A673 (cell line): Measurements from ENCODE around the gene ETF1. TPM values are rescaled to one million over a fixed set of nuclear protein-coding genes. Genes with fewer than 3 reads are reported as not detected.

ENCODE experiments used
- BruUV-seq: library from RNA; stranded (reverse); fragments of 400-500 nt; replicated peaks from 2 replicates; lab custom pipeline; 2021; lab: Mats Ljungman, UMichigan
- CTCF ChIA-PET: fragments of 300-600 bp; sonication (Branson Sonifier 250); formaldehyde crosslinking; loops from one replicate; lab custom pipeline; 2022; ENCODE audit warnings: antibody characterized with exemption; lab: Charles Lee
- POLR2A ChIA-PET: fragments of 300-600 bp; sonication (Branson Sonifier 250); formaldehyde crosslinking; loops from one replicate; lab custom pipeline; 2022; ENCODE audit warnings: antibody characterized with exemption; ENCODE audit not compliant: low non-redundant PET; lab: Charles Lee
- DNase-seq: peaks from one replicate; pipeline ENCODE4 v3.0.0-alpha.2; 2015; ENCODE audit warnings: low spot score
- H3K27ac ChIP-seq: fragments of 200-600 bp; sonication (generic); 2 replicates; pipeline ENCODE4 v1.5.1; 2016; ENCODE audit warnings: mixed run types, low read depth, mild to moderate bottlenecking, mixed read lengths, antibody characterized with exemption, low read length; ENCODE audit not compliant: poor library complexity, severe bottlenecking
- H3K27me3 ChIP-seq: fragments of 200-600 bp; sonication (generic); replicated peaks from 2 replicates; pipeline ENCODE4 v1.6.1; 2017; ENCODE audit warnings: mixed run types, low read depth, mild to moderate bottlenecking, mixed read lengths, antibody characterized with exemption, low read length; ENCODE audit not compliant: insufficient read depth, poor library complexity
- H3K36me3 ChIP-seq: fragments of 200-600 bp; sonication (generic); 2 replicates; pipeline ENCODE4 v1.6.1; 2016; ENCODE audit warnings: mixed run types, mild to moderate bottlenecking, mixed read lengths, antibody characterized with exemption, low read length; ENCODE audit not compliant: insufficient read depth, poor library complexity, severe bottlenecking
- H3K4me1 ChIP-seq: fragments of 200-600 bp; sonication (generic); 2 replicates; pipeline ENCODE4 v1.6.1; 2017; ENCODE audit warnings: mixed run types, mild to moderate bottlenecking, mixed read lengths, antibody characterized with exemption, low read length; ENCODE audit not compliant: insufficient read depth, poor library complexity, severe bottlenecking
- H3K4me3 ChIP-seq: fragments of 200-600 bp; sonication (generic); 2 replicates; pipeline ENCODE4 v1.5.1; 2016; ENCODE audit warnings: low read depth, mixed run types, mild to moderate bottlenecking, mixed read lengths, low read length; ENCODE audit not compliant: poor library complexity, severe bottlenecking
- H3K9me3 ChIP-seq: fragments of 200-600 bp; sonication (generic); 2 replicates; pipeline ENCODE4 v1.6.1; 2016; ENCODE audit warnings: mixed run types, low read depth, mild to moderate bottlenecking, mixed read lengths, antibody characterized with exemption, low read length; ENCODE audit not compliant: poor library complexity, severe bottlenecking
- CTCF ChIP-seq: fragments of 300-800, 200-600 bp; sonication (generic); conservative IDR thresholded peaks from 2 replicates; pipeline ENCODE4 v1.5.1; 2017; ENCODE audit warnings: low read depth, mild to moderate bottlenecking, antibody characterized with exemption, low read length, moderate library complexity, mixed read lengths
- EZH2 ChIP-seq: fragments of 200-600 bp; sonication (generic); IDR thresholded peaks from 2 replicates; pipeline ENCODE4 v1.6.1; 2017; ENCODE audit warnings: borderline replicate concordance, low read depth, mild to moderate bottlenecking, mixed read lengths, antibody characterized with exemption, low read length; ENCODE audit not compliant: poor library complexity, severe bottlenecking
- intact Hi-C: fragments of 100-400 bp; cut with micrococcal nuclease; formaldehyde crosslinking; loops from one replicate; pipeline ENCODE4 v1.10.0; 2022; ENCODE audit not compliant: unreplicated experiment
- total RNA-seq: library from RNA; stranded (reverse); gene quantifications from 2 replicates; pipeline ENCODE4 v1.2.3, GENCODE V29; 2021

Gene ETF1
- total RNA-seq, 1 experiment from 2014 or later: 191 TPM

- no peak for DNase-seq
- no peak overlapping the region for H3K27ac ChIP-seq
- intact Hi-C loops: no loop called here
Observed at GRCh38 chr5:138457531-138458275, 85.3 kb downstream of the ETF1 start.

More at GRCh38 chr5:138457531-138458275, 85.3 kb downstream of the ETF1 start:
- ChIA-PET CTCF (interaction anchor here (1.1 kb wide), 1 partner anchor 8 kb away, joined by 3 read pairs; no protein-coding TSS in a partner anchor), POLR2A (no interaction called here)
- Histone ChIP-seq H3K4me3 (no peak overlapping the region), H3K4me1 (no peaks in the 10 kb centered on the region), H3K27me3 (no peaks in the 10 kb centered on the region), H3K9me3 (no peaks in the 10 kb centered on the region), H3K36me3 (no peaks in the 10 kb centered on the region)
- TF ChIP-seq EZH2 (no peak), CTCF (no peak)
- BruUV-seq: no TSS peak

Other genes starting within 250 kb of the ETF1 start
- 22.3 and 25.6 TPM in 2 replicates for gene CDC25C, start 211.4 kb downstream of the ETF1 start, total RNA-seq
- gene FAM53C, start 205.0 kb downstream of the ETF1 start, total RNA-seq: 39.7 and 39.8 TPM in 2 replicates
- 62.1 and 65.1 TPM in 2 replicates for gene KDM3B, start 190.6 kb downstream of the ETF1 start, total RNA-seq
- gene REEP2, start 104.2 kb downstream of the ETF1 start, total RNA-seq: 8.4 and 14.6 TPM in 2 replicates
- 64.8 and 98.2 TPM in 2 replicates for gene EGR1, start 77.8 kb downstream of the ETF1 start, total RNA-seq
- gene HSPA9, start 32.2 kb upstream of the ETF1 start, total RNA-seq: 502 TPM in 2 replicates
- 249 and 250 TPM in 2 replicates for gene CTNNA1, start 210.2 kb upstream of the ETF1 start, total RNA-seq